DMS79 treated with DMSO at 0.1 percent for 48 hours (cell line): ENCODE data around the gene PSAT1.

Experiments
- DNase-seq: peaks from one replicate; lab custom pipeline; 2025; lab: John Stamatoyannopoulos, UW

PSAT1 gene

GRCh38 chr9:78316166-78316892 is 19.4 kb downstream of the PSAT1 start:
- DNase-seq = no peak

- no peak for DNase-seq
These were observed 22.5 kb downstream of the PSAT1 start for GRCh38 chr9:78319197-78320029.

DNA sequence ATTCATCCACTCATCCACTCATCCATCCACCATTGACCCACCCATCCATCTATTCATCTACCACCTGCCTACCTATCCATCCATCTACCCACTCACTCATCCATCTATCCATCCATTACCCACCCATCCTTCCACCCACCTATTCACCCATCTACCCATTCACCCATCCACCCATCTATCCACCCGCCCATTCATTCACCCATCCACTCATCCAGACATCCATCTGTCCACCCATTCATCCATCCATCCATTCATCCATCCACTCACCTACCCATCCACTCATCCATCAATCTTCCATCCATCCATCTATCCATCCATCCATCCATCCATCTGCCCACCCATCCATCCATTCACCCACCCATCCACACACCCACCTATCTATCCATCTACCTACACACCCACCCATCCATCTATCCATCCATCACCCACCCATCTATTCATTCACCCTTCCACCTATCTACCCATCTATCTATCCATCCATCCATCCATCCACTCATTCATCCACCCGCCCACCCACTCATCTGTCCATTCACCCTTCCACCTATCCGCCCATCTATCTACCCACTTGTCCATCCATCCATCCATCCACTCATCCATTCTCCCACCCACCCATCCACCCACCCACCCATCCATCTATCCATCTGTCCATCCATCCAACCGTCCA is 23.2 kb downstream of the PSAT1 start:
- no peak for DNase-seq

- DNase-seq = no peak
These were observed 24.1 kb downstream of the PSAT1 start for GRCh38 chr9:78320875-78321496.

DNA sequence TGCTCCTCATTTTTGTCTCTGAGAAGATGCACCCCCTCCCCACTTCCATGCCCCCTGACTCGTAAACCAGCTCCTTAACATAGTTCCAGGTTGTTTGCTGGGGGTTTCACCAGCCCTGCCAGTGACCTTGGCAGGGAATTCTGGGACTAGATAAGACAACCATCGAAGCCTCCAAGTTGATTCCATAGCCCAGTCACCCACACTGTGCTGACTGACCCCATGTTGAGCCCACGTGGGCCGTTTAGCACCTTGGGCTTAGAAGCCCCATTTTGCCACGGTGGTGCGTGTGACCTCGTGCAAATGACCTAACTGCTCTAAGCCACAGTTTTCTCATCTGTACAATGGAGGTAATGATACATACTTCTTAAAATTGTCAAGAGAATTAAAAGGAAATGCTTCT is 24.6 kb downstream of the PSAT1 start:
- DNase-seq = no peak

GRCh38 chr9:78324068-78324650 is 27.2 kb downstream of the PSAT1 start:
- DNase-seq = no peak

DNA sequence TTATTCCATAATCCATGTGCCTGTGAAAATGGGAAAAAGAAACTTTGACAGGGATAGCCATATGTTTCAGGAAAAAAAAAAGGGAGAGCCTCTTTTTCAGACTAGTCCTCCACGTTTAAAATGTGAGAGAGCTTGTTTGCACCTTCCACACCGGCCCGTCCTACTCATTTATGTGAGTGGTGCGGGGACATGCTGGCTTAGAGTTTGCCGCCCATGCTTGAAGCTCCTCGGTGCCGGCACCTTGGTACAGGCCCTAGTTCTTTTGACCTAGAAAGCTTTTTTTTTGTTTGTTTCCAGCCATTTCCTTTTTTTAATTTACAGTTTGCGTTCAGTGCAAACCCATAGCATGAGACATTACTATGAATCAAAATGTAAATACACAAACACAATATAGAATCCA is 27.8 kb downstream of the PSAT1 start:
- no peak for DNase-seq

DNA sequence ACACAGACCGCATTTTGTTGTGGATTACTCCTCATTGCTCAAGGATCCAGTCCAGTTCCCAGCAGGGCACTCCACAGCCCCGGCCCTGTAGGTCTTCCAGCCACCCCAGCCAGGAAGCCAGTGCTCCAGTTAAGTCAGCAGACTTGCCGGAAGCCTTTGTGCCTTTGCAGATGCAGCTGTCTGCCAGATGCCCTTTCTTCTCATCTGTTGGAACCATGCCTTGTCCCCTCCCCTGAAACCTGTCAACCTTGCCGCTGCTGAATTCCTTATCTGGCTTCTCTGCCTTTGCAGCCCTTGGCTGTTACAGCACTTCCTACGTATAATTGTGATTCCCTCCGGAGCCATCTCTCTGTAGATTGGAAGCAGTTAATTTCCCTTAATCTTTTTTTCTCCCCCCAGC is 28.4 kb downstream of the PSAT1 start:
- no peak for DNase-seq

DNA sequence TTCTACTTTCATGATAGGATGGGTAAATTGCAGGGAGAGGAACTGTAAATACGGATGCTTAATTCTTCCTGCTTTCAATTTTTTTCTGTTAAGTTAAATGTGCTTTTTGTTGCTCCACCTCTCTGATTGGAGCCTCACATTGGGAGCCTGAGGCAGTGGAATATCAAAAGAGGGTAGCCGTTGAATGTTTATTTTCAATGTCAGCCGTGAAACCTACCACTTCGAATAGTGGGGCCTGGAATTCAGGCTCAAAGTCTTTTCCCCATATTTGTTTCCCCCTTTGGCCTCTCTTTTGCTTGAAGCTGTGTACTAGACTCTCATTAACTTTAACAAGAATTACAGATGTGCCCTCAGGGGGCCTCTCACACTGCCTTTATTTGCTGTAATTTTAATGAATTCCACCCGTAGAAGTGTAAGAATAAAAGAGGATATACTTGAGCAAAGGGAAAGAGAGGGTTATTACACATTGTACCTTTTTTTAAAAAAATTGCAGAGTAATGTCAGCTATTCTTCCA is 29.0 kb downstream of the PSAT1 start:
- DNase-seq = no peak

- DNase-seq = no peak
These were observed 29.6 kb downstream of the PSAT1 start for GRCh38 chr9:78326564-78326963.

- DNase-seq = no peak
These were observed 35.5 kb downstream of the PSAT1 start for GRCh38 chr9:78332381-78332780.

DNA sequence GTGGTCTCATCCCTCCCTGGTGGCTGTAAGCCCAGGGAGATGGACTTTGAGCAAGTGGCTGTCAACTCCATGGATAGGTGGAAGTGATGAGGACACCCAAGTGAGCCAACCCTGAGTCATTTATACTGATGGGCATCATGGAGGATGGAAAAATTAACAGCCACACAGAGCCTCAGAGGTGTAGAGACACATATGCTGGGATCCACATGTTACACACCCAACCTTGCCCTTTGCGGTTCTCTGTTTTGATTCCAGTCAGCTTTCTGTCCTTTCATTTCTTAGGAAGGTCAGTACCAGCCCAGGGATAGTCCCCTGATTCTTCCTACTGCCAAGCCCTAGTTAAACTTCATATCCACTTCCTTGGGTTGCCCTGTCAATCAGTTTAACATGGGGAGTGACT is 51.9 kb downstream of the PSAT1 start:
- DNase-seq = no peak

- no peak for DNase-seq
These were observed 54.9 kb downstream of the PSAT1 start for GRCh38 chr9:78351816-78352215.

DNA sequence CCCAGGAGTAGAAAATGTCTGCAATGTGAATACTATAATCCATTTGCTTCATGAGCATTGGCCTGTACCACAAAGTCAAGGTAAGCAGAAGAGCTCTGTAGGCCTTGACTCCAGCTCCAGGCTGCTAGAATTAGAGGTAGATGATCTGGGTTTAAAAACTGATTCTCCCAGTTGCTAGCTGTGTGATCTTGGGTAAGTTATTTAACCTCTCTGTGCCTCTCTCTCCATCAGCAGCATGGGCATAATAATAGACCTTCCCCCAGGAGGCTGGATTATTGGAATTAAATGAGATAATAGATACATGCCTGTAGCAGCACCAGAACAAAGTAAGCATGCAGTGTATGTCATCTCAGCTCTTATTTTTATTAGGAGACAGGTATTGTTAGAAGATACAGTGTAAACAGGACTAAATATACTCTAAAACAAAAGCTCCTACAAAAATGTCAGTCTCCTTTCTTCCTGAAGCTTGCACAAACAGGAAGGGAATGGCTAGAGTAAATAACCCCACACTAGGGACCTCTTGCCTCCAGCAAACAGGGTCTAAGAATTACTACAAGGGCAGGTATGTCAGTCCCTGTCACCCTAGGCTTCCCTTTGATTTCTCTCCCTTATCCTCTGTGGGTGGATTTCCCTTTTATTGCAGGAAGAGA is 57.5 kb downstream of the PSAT1 start:
- no peak for DNase-seq

DNA sequence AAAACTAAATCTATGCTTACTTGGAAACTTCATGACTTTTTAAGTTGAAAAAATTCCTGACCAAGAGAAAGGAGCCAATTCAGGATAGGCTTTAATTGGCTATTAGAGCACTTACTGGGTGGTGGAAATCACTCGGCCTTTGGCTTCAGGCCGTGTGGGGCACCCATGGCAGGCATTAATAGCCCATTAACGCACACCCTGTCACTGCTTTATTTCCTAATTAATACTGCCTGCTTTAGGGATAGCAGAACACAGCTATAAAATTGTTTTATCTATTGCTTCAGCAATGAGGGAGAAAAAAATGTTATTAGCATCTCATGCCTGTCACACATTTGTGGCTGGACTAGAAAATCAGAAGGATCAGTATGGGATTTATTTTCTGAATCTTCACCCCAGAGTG is 58.1 kb downstream of the PSAT1 start:
- DNase-seq = no peak

DNA sequence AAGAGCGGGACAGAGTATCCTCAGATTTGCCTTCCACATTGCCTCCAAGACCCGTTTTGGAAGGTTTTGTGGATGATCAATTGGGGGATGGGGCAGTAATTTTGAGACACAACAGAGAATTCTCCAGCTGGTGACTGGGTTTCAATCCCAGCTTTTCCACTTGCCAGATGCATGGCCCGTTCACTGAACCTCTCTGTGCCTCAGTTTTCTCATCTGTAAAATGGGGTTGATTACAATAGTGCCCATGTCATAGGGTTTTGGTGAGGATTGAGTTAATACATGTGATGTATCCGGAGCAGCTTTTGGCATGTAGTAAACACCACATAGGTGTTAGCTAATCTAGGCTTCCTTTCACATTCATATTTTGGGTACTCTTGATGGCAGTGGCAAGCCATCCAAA is 59.7 kb downstream of the PSAT1 start:
- no peak for DNase-seq

- DNase-seq = no peak
These were observed 60.4 kb downstream of the PSAT1 start for GRCh38 chr9:78357165-78357873.

GRCh38 chr9:78358329-78359051 is 61.6 kb downstream of the PSAT1 start:
- no peak for DNase-seq

DNA sequence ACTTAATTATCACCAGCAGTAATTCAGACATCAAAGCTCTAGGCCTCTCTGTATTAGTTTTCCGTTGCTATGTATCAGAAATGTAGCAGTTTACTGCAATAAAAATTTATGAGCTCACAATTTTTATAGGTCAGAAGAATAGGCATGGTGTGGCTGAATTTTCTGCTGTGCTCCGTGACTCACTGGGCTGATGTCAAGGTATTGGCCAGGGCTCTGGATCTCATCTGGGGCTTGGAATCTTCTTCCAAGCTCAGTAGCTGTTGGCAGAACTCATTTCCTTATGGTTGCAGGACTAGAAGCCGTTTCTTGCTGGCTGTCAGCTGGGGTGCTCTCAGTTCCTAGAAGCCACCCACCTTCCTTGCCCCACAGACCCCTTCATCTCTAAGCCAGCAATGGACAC is 66.3 kb downstream of the PSAT1 start:
- no peak for DNase-seq
